ENCODE data around the gene EIF1AD.

EIF1AD gene

GRCh38 chr11:66002648-66003225 is 780 bp upstream of the EIF1AD start:
- no peak for DNase-seq

GRCh38 chr11:65997286-65997685 is 4.7 kb downstream of the EIF1AD start:
- DNase-seq: no peak

- DNase-seq: peak in 1 of 2 experiments; percentile 36
Measured at GRCh38 chr11:65992056-65992455, 9.9 kb downstream of the EIF1AD start.

- DNase-seq: peak; percentile 72 to 95
Measured at GRCh38 chr11:65988791-65989592, 13.0 kb downstream of the EIF1AD start.

GRCh38 chr11:65987336-65987735 is 14.6 kb downstream of the EIF1AD start:
- no peak for DNase-seq

- DNase-seq: no peak
Measured at GRCh38 chr11:65983589-65983987, 18.4 kb downstream of the EIF1AD start.

- DNase-seq: no peak
Measured at GRCh38 chr11:65982824-65983588, 19.0 kb downstream of the EIF1AD start.

GRCh38 chr11:65981972-65982823 is 19.8 kb downstream of the EIF1AD start:
- no peak for DNase-seq

GRCh38 chr11:65981101-65981740 is 20.7 kb downstream of the EIF1AD start:
- DNase-seq: no peak

GRCh38 chr11:65979261-65979759 is 22.6 kb downstream of the EIF1AD start:
- no peak for DNase-seq

- DNase-seq: no peak
Measured at GRCh38 chr11:65978391-65979238, 23.3 kb downstream of the EIF1AD start.

- DNase-seq: no peak
Measured at GRCh38 chr11:65977621-65978390, 24.2 kb downstream of the EIF1AD start.

- no peak for DNase-seq
Measured at GRCh38 chr11:65976216-65977176, 25.5 kb downstream of the EIF1AD start.

GRCh38 chr11:65975771-65976170 is 26.2 kb downstream of the EIF1AD start:
- no peak for DNase-seq

GRCh38 chr11:65973439-65974110 is 28.4 kb downstream of the EIF1AD start:
- no peak for DNase-seq

- DNase-seq: no peak
Measured at GRCh38 chr11:65972116-65972515, 29.8 kb downstream of the EIF1AD start.

- no peak for DNase-seq
Measured at GRCh38 chr11:65968600-65969482, 33.1 kb downstream of the EIF1AD start.
